GM23338 (cell line): ENCODE data around the gene GPR37L1. TPM values are rescaled to one million over a fixed set of nuclear protein-coding genes. Genes with fewer than 3 reads are reported as not detected.

Source experiments
- ATAC-seq: fragments of 200-7000 bp; cut with Tn5 transposase; 3 replicates; pipeline ENCODE4 v1.9.1; 2020
- DNase-seq: peaks from one replicate; pipeline ENCODE4 v3.0.0-alpha.2; 2015; ENCODE audit warnings: low spot score
- H2AFZ ChIP-seq: fragments of 200-600 bp; sonication (generic); 2 replicates; pipeline ENCODE4 v1.8.0; 2016; ENCODE audit warnings: antibody characterized with exemption, mild to moderate bottlenecking, moderate library complexity
- H3F3A ChIP-seq: fragments of 200-600 bp; sonication (generic); replicated peaks from 2 replicates; pipeline ENCODE4 v1.8.0; 2017; ENCODE audit warnings: antibody characterized with exemption, mixed run types, low read depth
- H3K27ac ChIP-seq: fragments of 200-600 bp; sonication (generic); 2 replicates; pipeline ENCODE4 v1.6.1; 2016; ENCODE audit warnings: low read depth
- H3K27me3 ChIP-seq: fragments of 200-600 bp; sonication (generic); 2 replicates; pipeline ENCODE4 v1.8.0; 2016; ENCODE audit warnings: mild to moderate bottlenecking, mixed run types, moderate library complexity; ENCODE audit not compliant: insufficient read depth
- H3K36me3 ChIP-seq: fragments of 200-600 bp; sonication (generic); 2 replicates; pipeline ENCODE4 v1.8.0; 2016; ENCODE audit warnings: mild to moderate bottlenecking; ENCODE audit not compliant: insufficient read depth
- H3K4me1 ChIP-seq: fragments of 200-600 bp; sonication (generic); 2 replicates; pipeline ENCODE4 v1.8.0; 2016; ENCODE audit warnings: mild to moderate bottlenecking, moderate library complexity; ENCODE audit not compliant: insufficient read depth
- H3K4me2 ChIP-seq: fragments of 200-600 bp; sonication (generic); 2 replicates; pipeline ENCODE4 v1.7.1; 2017; ENCODE audit warnings: mixed run types
- H3K4me3 ChIP-seq: fragments of 200-600 bp; sonication (generic); 2 replicates; pipeline ENCODE4 v1.6.1; 2016; ENCODE audit warnings: mixed run types
- H3K79me2 ChIP-seq: fragments of 200-600 bp; sonication (generic); replicated peaks from 2 replicates; pipeline ENCODE4 v1.8.0; 2017; ENCODE audit warnings: mild to moderate bottlenecking; ENCODE audit not compliant: insufficient read depth
- H3K9me2 ChIP-seq: fragments of 200-600 bp; sonication (generic); 2 replicates; pipeline ENCODE4 v1.8.0; 2017; ENCODE audit not compliant: insufficient read depth
- H4K20me1 ChIP-seq: fragments of 200-600 bp; sonication (generic); replicated peaks from 2 replicates; pipeline ENCODE4 v1.8.0; 2017; ENCODE audit warnings: mild to moderate bottlenecking; ENCODE audit not compliant: insufficient read depth
- H3K27ac Mint-ChIP-seq: 2 replicates; pipeline ENCODE4 v1.8.0; 2020; ENCODE audit warnings: inconsistent platforms, mild to moderate bottlenecking, moderate library complexity, mixed read lengths
- H3K27me3 Mint-ChIP-seq: 3 replicates; pipeline ENCODE4 v1.8.0; 2022; ENCODE audit warnings: low read depth, mild to moderate bottlenecking, moderate library complexity, mixed read lengths, inconsistent platforms; ENCODE audit not compliant: insufficient read depth, poor library complexity
- H3K36me3 Mint-ChIP-seq: 3 replicates; pipeline ENCODE4 v1.8.0; 2021; ENCODE audit warnings: low read depth, mild to moderate bottlenecking, inconsistent platforms, moderate library complexity, mixed read lengths
- H3K4me1 Mint-ChIP-seq: 3 replicates; pipeline ENCODE4 v1.8.0; 2020; ENCODE audit warnings: mild to moderate bottlenecking, inconsistent platforms, mixed read lengths
- H3K4me3 Mint-ChIP-seq: 3 replicates; pipeline ENCODE4 v1.8.0; 2021; ENCODE audit warnings: moderate library complexity, mild to moderate bottlenecking, inconsistent platforms, mixed read lengths
- H3K9me3 Mint-ChIP-seq: 3 replicates; pipeline ENCODE4 v1.8.0; 2020; ENCODE audit warnings: moderate library complexity, mild to moderate bottlenecking, inconsistent platforms, mixed read lengths
- CREB1 ChIP-seq: fragments of 250-450 bp; sonication (Bioruptor Pico); IDR thresholded peaks from 2 replicates; pipeline ENCODE4 v1.5.0; 2020; ENCODE audit warnings: low read depth, mild to moderate bottlenecking, moderate library complexity
- EZH2phosphoT487 ChIP-seq: fragments of 200-600 bp; sonication (generic); IDR thresholded peaks from one replicate; pipeline ENCODE4 v1.8.1; 2018; ENCODE audit warnings: antibody characterized with exemption; ENCODE audit not compliant: unreplicated experiment
- ZNF462 ChIP-seq: fragments of 250-450 bp; sonication (Bioruptor Pico); IDR thresholded peaks from 2 replicates; pipeline ENCODE4 v1.5.0; 2020; ENCODE audit warnings: mild to moderate bottlenecking, moderate library complexity
- polyA plus RNA-seq: library from polyadenylated mRNA; unstranded; fragments of >200 nt; fragmentation: Nextera tagmentation; extraction: Ambion mirVana; gene quantifications from 2 replicates; pipeline ENCODE4 v1.2.1, GENCODE V29; 2016
- total RNA-seq: library from RNA; depleted of rRNA; stranded (reverse); fragments of >200 nt; shearing (Covaris generic); gene quantifications from 2 replicates; pipeline ENCODE4 v1.2.3, GENCODE V29; 2014

Gene GPR37L1
- total and polyA plus RNA-seq, 2 experiments from 2014 or later: 0.08 to 0.21 TPM

GRCh38 chr1:202130816-202131522 lies 8.3 kb downstream of the GPR37L1 start:
- Histone ChIP-seq H3K79me2 (no peaks in the 10 kb centered on the region), H3F3A (peaks cover 6% of the 10 kb centered on the region; the same call in 1 of the 2 replicates), H3K27me3 (no peaks in the 10 kb centered on the region), H3K4me2 (no peak overlapping the region), H3K27ac (no peak overlapping the region), H4K20me1 (no peaks in the 10 kb centered on the region; the same call in 1 of the 2 replicates), H2AFZ (no peak overlapping the region), H3K9me2 (no peaks in the 10 kb centered on the region), H3K36me3 (no peaks in the 10 kb centered on the region; the same call in 1 of the 2 replicates), H3K4me3 (no peak overlapping the region), H3K4me1 (peaks cover 4% of the 10 kb centered on the region; the same call in 1 of the 2 replicates)
- Mint-ChIP-seq H3K27me3 (peaks cover 4% of the 10 kb centered on the region), H3K4me1 (peaks cover 14% of the 10 kb centered on the region), H3K36me3 (peaks cover 25% of the 10 kb centered on the region), H3K9me3 (no peaks in the 10 kb centered on the region), H3K4me3 (no peak overlapping the region), H3K27ac (no peak overlapping the region)
- TF ChIP-seq EZH2phosphoT487: no peak
- DNase-seq (no peak), ATAC-seq (no peak)

- no peaks in the 10 kb centered on the region for H3K79me2 ChIP-seq
- H3K4me3 ChIP-seq: no peak overlapping the region
- no peaks in the 10 kb centered on the region; the same call in 1 of the 2 replicates for H3K36me3 ChIP-seq
- no peaks in the 10 kb centered on the region; the same call in 1 of the 2 replicates for H4K20me1 ChIP-seq
- no peaks in the 10 kb centered on the region for H3K9me2 ChIP-seq
- TF ChIP-seq CREB1 (CRISPR knock-in tag): no peak
- H3K27me3 Mint-ChIP-seq: peaks cover 5% of the 10 kb centered on the region
- peaks cover 25% of the 10 kb centered on the region for H3K36me3 Mint-ChIP-seq
- no peaks in the 10 kb centered on the region for H3K27me3 ChIP-seq
- H3K4me1 Mint-ChIP-seq: peaks cover 14% of the 10 kb centered on the region
- H3F3A ChIP-seq: peaks cover 9% of the 10 kb centered on the region; the same call in 1 of the 2 replicates
- H3K4me1 ChIP-seq: peaks cover 4% of the 10 kb centered on the region; the same call in 1 of the 2 replicates
- H3K27ac ChIP-seq: peak overlapping the region; percentile 59
- H3K27ac Mint-ChIP-seq: peak overlapping the region; percentile 60; the same call in 1 of the 2 replicates
- peak; percentile 44 for DNase-seq
- no peak overlapping the region for H3K4me2 ChIP-seq
- peak; percentile 31 for ATAC-seq
- H3K9me3 Mint-ChIP-seq: no peaks in the 10 kb centered on the region
- no peak overlapping the region for H2AFZ ChIP-seq
- no peak overlapping the region for H3K4me3 Mint-ChIP-seq
Measured at GRCh38 chr1:202131956-202132821, 9.5 kb downstream of the GPR37L1 start.

GRCh38 chr1:202133001-202133400 lies 10.3 kb downstream of the GPR37L1 start:
- H2AFZ ChIP-seq: no peak overlapping the region
- H3K79me2 ChIP-seq: no peaks in the 10 kb centered on the region; the same call in 1 of the 2 replicates
- H3K9me3 Mint-ChIP-seq: no peaks in the 10 kb centered on the region
- ATAC-seq: peak; percentile 11; the same call in 2 of the 3 replicates
- peaks cover 9% of the 10 kb centered on the region; the same call in 1 of the 2 replicates for H3F3A ChIP-seq
- no peak for DNase-seq
- H3K9me2 ChIP-seq: no peaks in the 10 kb centered on the region
- peaks cover 32% of the 10 kb centered on the region for H3K36me3 Mint-ChIP-seq
- no peak overlapping the region for H3K4me2 ChIP-seq
- H3K27me3 Mint-ChIP-seq: peaks cover 6% of the 10 kb centered on the region
- H3K4me1 Mint-ChIP-seq: peaks cover 16% of the 10 kb centered on the region
- H3K27ac Mint-ChIP-seq: no peak overlapping the region
- H3K4me3 ChIP-seq: no peak overlapping the region
- H3K4me3 Mint-ChIP-seq: no peak overlapping the region
- H4K20me1 ChIP-seq: no peaks in the 10 kb centered on the region; the same call in 1 of the 2 replicates
- H3K27me3 ChIP-seq: no peaks in the 10 kb centered on the region
- H3K27ac ChIP-seq: peak overlapping the region; percentile 59; the same call in 1 of the 2 replicates
- H3K4me1 ChIP-seq: peaks cover 4% of the 10 kb centered on the region; the same call in 1 of the 2 replicates
- no peaks in the 10 kb centered on the region; the same call in 1 of the 2 replicates for H3K36me3 ChIP-seq
- no peak for TF ChIP-seq ZNF462
- no peak for TF ChIP-seq EZH2phosphoT487
